ENCODE data around the gene RAB3IL1.

The RAB3IL1 gene

GRCh38 chr11:61905801-61906521, 11.4 kb downstream of the RAB3IL1 start:
- Histone ChIP-seq H3K27me3 (replicated peaks; ENCODE audit: control insufficient read depth, insufficient read depth, low read length) (no peaks in the 10 kb centered on the region; the same call in 1 of the 2 replicates), H3K36me3 (ENCODE audit: control insufficient read depth, insufficient read depth, low read length) (no peaks in the 10 kb centered on the region), H3K4me3 (replicated peaks; ENCODE audit: low read depth, low read length) (no peak overlapping the region)
- TF ChIP-seq CTCF (IDR thresholded peaks at IDR 0.05; ENCODE audit: insufficient read depth, low read length, poor library complexity, severe bottlenecking) = no peak
- DNase-seq (ENCODE audit: extremely low read depth, insufficient read length) = no peak

GRCh38 chr11:61905067-61905696, 12.2 kb downstream of the RAB3IL1 start:
- H3K27me3 ChIP-seq (replicated peaks; ENCODE audit: control insufficient read depth, insufficient read depth, low read length) = peaks cover 1% of the 10 kb centered on the region; the same call in 1 of the 2 replicates
- DNase-seq (ENCODE audit: extremely low read depth, insufficient read length) = no peak
- no peak overlapping the region for H3K4me3 ChIP-seq (replicated peaks; ENCODE audit: low read depth, low read length)
- no peaks in the 10 kb centered on the region for H3K36me3 ChIP-seq (ENCODE audit: control insufficient read depth, insufficient read depth, low read length)
- TF ChIP-seq CTCF (IDR thresholded peaks at IDR 0.05; ENCODE audit: insufficient read depth, low read length, poor library complexity, severe bottlenecking) = no peak

GRCh38 chr11:61904539-61905048, 12.8 kb downstream of the RAB3IL1 start:
- Histone ChIP-seq H3K36me3 (ENCODE audit: control insufficient read depth, insufficient read depth, low read length) (no peaks in the 10 kb centered on the region), H3K4me3 (replicated peaks; ENCODE audit: low read depth, low read length) (no peak overlapping the region), H3K27me3 (replicated peaks; ENCODE audit: control insufficient read depth, insufficient read depth, low read length) (peaks cover 1% of the 10 kb centered on the region; the same call in 1 of the 2 replicates)
- TF ChIP-seq CTCF (IDR thresholded peaks at IDR 0.05; ENCODE audit: insufficient read depth, low read length, poor library complexity, severe bottlenecking) = no peak
- DNase-seq (ENCODE audit: extremely low read depth, insufficient read length) = no peak

- TF ChIP-seq CTCF (IDR thresholded peaks at IDR 0.05; ENCODE audit: insufficient read depth, low read length, poor library complexity, severe bottlenecking) = no peak
- no peaks in the 10 kb centered on the region for H3K36me3 ChIP-seq (ENCODE audit: control insufficient read depth, insufficient read depth, low read length)
- H3K4me3 ChIP-seq (replicated peaks; ENCODE audit: low read depth, low read length) = no peak overlapping the region
- H3K27me3 ChIP-seq (replicated peaks; ENCODE audit: control insufficient read depth, insufficient read depth, low read length) = peaks cover 1% of the 10 kb centered on the region; the same call in 1 of the 2 replicates
- no peak for DNase-seq (ENCODE audit: extremely low read depth, insufficient read length)
These were observed 13.5 kb downstream of the RAB3IL1 start for GRCh38 chr11:61903845-61904244.

GRCh38 chr11:61902313-61902712, 15.1 kb downstream of the RAB3IL1 start:
- Histone ChIP-seq H3K36me3 (ENCODE audit: control insufficient read depth, insufficient read depth, low read length) (no peaks in the 10 kb centered on the region), H3K4me3 (replicated peaks; ENCODE audit: low read depth, low read length) (no peak overlapping the region), H3K27me3 (replicated peaks; ENCODE audit: control insufficient read depth, insufficient read depth, low read length) (peaks cover 1% of the 10 kb centered on the region; the same call in 1 of the 2 replicates)
- no peak for DNase-seq (ENCODE audit: extremely low read depth, insufficient read length)
- no peak for TF ChIP-seq CTCF (IDR thresholded peaks at IDR 0.05; ENCODE audit: insufficient read depth, low read length, poor library complexity, severe bottlenecking)
